HG02938 (cell line): ENCODE results near the gene STMN1.
A peak's percentile ranks its signal among the peaks of the same experiment; 100 is the strongest.

Source experiments
- ATAC-seq: cut with Tn5 transposase; IDR thresholded peaks from one replicate; pipeline ENCODE4 v1.9.1; 2021; ENCODE audit warnings: mild to moderate bottlenecking, moderate library complexity; ENCODE audit not compliant: unreplicated experiment

STMN1 gene

GRCh38 chr1:25922056-25922970 is 16.1 kb upstream of the STMN1 start:
- ATAC-seq = no peak

- no peak for ATAC-seq
These were observed 12.4 kb upstream of the STMN1 start for GRCh38 chr1:25918615-25919014.

GRCh38 chr1:25917996-25918395 is 11.8 kb upstream of the STMN1 start:
- no peak for ATAC-seq

DNA sequence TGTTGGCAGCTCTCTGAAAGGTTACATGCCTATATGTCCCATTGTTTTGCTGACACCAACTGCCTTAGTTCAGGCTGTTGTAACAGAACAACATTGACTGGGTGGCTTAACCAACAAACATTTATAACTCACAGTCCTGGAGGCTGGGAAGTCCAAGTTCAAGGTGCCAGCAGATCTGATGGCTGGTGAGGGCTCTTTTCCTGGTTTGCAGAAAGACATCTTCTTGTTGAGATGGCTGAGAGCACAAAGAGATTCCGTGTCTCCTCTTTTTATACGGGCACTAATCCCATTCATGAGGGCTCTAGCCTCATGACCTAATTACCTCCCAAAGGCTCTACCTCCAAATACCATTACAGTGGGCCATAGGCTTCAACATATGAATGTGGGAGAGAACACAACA is 10.2 kb upstream of the STMN1 start:
- ATAC-seq = no peak

DNA sequence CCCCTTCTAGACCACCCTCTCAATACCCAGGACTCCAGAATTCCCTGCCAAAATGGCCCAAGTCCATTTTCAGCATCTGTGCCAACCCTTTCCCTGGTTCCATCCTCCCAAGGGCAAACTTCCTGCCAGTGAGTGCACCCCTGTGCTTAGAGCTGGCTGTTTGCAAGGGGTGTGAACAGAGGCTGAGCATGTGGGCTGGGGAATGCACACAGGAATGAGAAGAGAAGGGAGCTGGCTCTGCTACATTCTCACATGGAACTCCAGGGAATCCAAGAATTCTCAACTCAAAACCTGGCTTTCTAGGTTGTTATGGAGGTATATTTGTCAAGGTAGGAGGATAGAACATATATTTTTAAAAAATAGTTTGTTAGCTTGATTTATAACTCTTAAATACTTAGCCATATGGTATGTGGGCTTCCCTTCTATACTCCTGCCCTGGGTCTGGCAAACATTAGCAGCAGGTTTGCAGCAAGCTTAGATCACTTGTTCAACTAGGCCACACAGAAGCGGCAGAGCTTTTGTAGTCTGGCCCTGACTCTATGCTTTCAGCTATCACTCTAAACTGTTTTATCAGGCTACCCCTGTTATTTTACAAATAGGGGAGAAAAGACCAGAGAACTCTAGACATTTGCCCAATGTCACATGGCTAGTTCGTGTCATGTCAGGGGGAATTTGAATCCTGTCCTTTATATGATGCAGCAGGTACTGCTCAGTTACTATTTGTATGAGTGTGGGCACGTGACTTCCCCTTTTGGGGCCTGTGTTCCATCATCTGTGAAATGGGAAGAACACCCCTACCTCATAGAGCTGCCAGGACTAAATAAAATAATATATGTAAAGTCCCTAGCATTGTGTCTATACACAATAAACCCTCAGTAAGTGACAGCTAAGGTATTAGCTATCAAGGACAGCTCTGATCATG is 8.1 kb upstream of the STMN1 start:
- no peak for ATAC-seq

GRCh38 chr1:25913206-25913605 is 7.0 kb upstream of the STMN1 start:
- no peak for ATAC-seq

DNA sequence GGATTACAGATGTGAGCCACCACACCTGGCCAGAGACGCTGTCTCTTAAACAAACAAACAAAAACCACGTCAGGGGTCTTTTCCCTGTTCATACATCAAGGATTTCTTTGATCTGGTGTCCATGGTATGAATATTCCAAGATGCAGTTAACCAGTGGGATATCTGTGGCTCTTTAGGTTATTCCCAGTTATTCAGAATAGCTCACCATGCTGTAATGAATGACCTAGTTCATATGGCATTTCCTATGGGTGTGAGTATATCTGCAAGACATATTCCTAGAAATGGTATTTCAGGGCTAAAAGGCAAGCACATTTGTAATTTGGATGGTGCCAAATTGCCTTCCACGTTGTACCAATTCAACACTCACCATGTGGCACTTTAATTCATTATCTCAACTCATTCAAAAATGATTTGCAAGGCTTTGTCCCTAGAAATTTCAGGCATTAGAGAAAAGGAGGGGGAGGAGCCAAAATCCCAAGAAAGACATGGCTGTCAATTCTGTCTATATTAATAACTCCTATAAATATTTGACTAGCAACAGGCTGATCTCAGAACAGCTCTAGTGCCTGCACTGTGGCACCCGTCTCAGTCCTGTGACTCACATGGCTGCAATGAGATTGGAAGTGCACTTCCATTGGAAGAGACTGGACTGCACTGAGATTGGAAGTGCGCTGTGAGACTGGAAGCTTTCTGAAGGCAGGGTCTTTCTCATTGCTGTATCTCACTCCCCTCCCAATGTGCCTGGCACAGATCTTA is 6.0 kb upstream of the STMN1 start:
- ATAC-seq = no peak

- ATAC-seq = no peak
These were observed 4.9 kb upstream of the STMN1 start for GRCh38 chr1:25911162-25911561.

- ATAC-seq = no peak
These were observed 2.8 kb upstream of the STMN1 start for GRCh38 chr1:25909040-25909439.

- no peak for ATAC-seq
These were observed 1.9 kb upstream of the STMN1 start for GRCh38 chr1:25908161-25908560.

- no peak for ATAC-seq
These were observed 1.4 kb upstream of the STMN1 start for GRCh38 chr1:25907601-25908000.

DNA sequence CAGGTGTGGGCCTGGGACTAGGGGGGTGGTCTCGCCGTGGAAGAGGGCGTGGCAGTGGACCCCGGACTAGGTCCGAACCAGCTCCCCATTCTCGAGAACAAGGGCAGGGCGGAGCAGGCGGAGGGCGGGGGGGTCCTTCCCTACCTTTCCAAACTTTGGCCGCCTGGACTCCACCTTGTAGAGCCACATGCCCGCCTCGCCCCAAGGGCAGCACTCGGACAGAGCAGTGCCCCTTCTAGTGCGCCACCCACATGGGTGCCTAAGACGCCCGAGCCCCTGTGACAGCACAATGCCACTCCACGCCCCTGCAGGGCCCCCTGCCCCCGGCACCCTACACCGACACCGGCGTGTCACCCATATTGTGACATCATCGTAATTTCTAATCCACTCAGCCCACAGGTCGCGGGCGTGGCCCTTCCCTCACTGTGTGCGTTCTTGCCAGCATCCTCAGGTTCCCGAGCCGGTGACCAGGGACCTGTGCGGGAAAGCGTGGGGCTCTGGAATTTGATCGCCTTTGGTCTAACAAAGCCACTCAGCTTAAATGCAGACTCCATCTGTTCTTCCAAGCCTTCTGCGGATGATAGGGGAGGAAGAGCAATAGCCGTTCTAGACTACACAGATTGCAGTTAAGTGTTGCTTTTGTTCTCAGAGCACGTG is 553 bp upstream of the STMN1 start:
- no peak for ATAC-seq

GRCh38 chr1:25904943-25905679 is 1.1 kb downstream of the STMN1 start:
- peak; percentile 69 for ATAC-seq

GRCh38 chr1:25903986-25904385 is 2.2 kb downstream of the STMN1 start:
- no peak for ATAC-seq

DNA sequence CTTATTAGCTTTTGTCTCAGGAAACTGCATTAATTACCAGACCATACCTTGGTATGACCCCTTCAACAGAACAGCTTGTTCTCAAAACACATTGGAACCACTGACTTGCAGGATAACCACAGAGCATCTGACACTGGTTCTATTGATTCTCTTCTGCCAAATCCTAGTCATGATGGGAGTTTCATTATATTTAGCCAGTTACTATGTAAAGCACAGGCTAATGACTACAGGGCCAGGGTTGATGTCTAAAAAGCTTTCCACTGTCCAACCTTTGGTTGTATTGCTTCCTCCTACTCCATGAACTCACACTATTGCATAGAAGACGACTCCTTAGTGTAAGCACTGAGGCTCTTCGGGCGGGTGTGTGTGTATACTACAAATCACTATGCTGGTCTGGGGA is 3.8 kb downstream of the STMN1 start:
- ATAC-seq = no peak

DNA sequence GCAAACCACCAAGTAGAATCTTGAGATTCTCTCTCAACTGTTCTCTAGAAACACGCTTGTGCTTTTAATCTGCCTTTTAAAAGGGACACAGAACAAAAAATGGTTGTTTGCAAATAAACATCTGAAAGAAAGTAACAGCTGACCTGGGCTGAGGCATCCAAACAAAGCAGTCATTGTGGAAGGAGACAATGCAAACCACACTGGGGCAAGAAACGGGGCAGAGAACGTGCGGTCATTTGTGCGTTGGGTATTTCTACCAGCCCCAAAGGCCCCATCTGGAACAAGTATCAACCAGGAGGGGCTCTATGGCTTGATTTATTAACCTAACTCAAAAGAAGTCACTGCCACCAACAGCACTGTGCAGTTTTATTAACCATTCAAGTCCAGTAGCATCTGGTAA is 6.0 kb downstream of the STMN1 start:
- no peak for ATAC-seq

DNA sequence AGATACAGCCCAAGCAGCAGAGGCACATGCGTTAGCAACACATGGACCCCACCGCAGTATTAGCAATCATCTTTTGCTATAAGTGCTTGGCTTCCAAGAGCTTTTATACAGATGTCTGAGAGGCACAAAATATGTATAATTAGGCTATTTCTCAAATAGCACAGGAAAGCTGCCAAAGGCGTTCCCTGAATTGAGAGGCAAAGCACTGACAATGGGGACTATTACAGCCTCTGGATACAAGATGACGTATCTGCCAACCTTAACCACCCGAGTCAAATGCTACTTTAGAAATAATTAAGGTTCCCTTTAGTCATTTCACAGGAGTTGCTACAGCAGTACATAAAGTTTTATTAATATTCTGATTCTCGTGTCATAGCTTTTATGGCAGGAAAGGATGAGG is 6.4 kb downstream of the STMN1 start:
- no peak for ATAC-seq

DNA sequence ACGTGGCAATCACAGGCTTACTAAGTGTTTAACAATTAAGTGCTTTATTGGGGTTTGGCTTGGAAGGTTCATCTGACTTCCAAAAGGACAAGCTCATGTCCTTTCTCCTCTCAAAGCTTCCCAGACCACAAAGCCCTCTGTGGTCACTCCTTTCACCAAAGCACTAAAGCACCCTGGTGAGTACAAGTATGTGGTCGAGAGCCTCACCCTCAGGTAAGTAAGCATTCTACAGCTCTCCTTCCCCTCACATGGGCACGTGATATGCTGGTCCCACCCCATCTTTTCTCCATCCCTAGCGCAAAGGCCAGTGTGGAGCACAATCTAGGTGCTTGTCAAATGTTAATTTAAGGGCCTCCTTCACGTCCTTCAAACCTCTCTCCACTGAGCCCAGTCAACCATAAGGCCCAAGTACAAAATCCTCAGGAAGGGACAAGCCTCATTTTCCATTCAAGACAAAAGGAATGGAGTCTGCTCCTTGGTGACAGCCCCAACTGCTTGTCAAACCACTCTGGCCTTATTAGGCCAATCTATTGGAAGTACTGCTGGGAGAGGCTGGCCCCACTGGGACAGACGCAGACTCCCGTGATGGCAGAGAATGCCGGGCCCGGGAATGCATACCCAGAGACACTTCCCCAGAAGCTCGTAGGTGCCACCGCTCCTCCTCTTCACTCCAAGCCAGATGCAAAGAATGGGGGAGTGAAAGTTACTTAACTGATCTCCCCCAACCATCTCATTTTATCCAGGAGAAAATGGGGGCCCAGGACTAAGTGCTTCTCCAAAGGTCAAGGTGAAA is 7.8 kb downstream of the STMN1 start:
- no peak for ATAC-seq

DNA sequence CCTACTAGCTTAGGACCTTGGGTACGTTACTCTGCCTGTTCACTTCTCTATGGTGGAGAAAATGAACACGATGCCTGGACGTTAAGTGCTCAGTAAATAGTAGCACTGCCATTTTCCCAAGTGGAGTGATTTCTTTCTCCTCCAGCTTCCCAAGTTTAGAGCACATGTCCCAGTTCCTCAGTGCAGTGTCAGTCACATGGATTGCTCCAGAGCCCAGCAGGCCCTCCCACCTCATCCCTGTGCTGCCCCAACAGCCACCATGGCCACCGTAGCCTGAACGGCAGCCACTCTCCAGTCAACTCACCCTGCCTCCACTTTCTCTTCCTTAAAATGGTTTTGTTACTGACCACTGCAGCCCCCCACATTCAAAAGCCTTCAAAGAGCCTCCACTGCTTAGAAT is 8.5 kb downstream of the STMN1 start:
- no peak for ATAC-seq
